ENCODE results near the gene CMTM4. TPM values are rescaled to one million over a fixed set of nuclear protein-coding genes. Genes with fewer than 3 reads are reported as not detected.

The CMTM4 gene
- total RNA-seq, 4 donors from 2014 or later = 12.1 to 16.0 (median 13.0) TPM

- no peak for TF ChIP-seq CTCF (IDR thresholded peaks at IDR 0.05; ENCODE audit: low read depth)
These were observed 25.7 kb downstream of the CMTM4 start for GRCh38 chr16:66670691-66671388.

GRCh38 chr16:66668777-66669444 is 27.6 kb downstream of the CMTM4 start:
- no peak for TF ChIP-seq CTCF (IDR thresholded peaks at IDR 0.05; ENCODE audit: low read depth)

GRCh38 chr16:66667944-66668343 is 28.6 kb downstream of the CMTM4 start:
- TF ChIP-seq CTCF (IDR thresholded peaks at IDR 0.05; ENCODE audit: low read depth) = no peak

GRCh38 chr16:66662445-66663194 is 33.9 kb downstream of the CMTM4 start:
- TF ChIP-seq CTCF (IDR thresholded peaks at IDR 0.05; ENCODE audit: low read depth) = no peak

- no peak for TF ChIP-seq CTCF (IDR thresholded peaks at IDR 0.05; ENCODE audit: low read depth)
These were observed 35.4 kb downstream of the CMTM4 start for GRCh38 chr16:66661210-66661560.

GRCh38 chr16:66660422-66661209 is 35.9 kb downstream of the CMTM4 start:
- no peak for TF ChIP-seq CTCF (IDR thresholded peaks at IDR 0.05; ENCODE audit: low read depth)

Measured in subcutaneous adipose tissue (tissue), 4 donors.